SIG-M5 (cell line): ENCODE measurements around the gene POLD2.

Experiments used
- DNase-seq: peaks from one replicate; lab custom pipeline; 2025; lab: John Stamatoyannopoulos, UW

The POLD2 gene

GRCh38 chr7:44064791-44065430, 58.4 kb downstream of the POLD2 start:
- DNase-seq = no peak
